GM10248 (cell line): ENCODE measurements around the gene HSD17B11.
"Not testable (repeated sequence)": the region's sequence is repeated elsewhere in the genome, so short reads cannot be mapped to it uniquely, and the experiment has no call there.

Experiments
- CTCF ChIA-PET: fragments of 300-600 bp; sonication (Branson Sonifier 250); formaldehyde crosslinking; extraction: SDS; loops from one replicate; lab custom pipeline; 2021; ENCODE audit warnings: antibody characterized with exemption; lab: Yijun Ruan, JAX
- POLR2A ChIA-PET: fragments of 350-650 bp; sonication (Branson Sonifier 250); formaldehyde crosslinking; extraction: SDS; loops from one replicate; lab custom pipeline; 2020; ENCODE audit warnings: antibody characterized with exemption; lab: Yijun Ruan, JAX
- DNase-seq: peaks from one replicate; pipeline ENCODE4 v3.0.0; 2012; ENCODE audit errors: extremely low spot score
- CTCF ChIP-seq: IDR thresholded peaks from 2 replicates; pipeline ENCODE4 v1.5.1; 2012; ENCODE audit warnings: mild to moderate bottlenecking, low read depth; ENCODE audit errors: extremely low read depth, missing control alignments, control extremely low read depth

The HSD17B11 gene

GRCh38 chr4:87345139-87345538 is 45.8 kb downstream of the HSD17B11 start:
- no peak for DNase-seq
- CTCF ChIA-PET = no interaction called here
- TF ChIP-seq CTCF = no peak
- POLR2A ChIA-PET = no interaction called here

GRCh38 chr4:87342872-87343271 is 48.1 kb downstream of the HSD17B11 start:
- TF ChIP-seq CTCF = no peak
- POLR2A ChIA-PET = no interaction called here
- no peak for DNase-seq
- CTCF ChIA-PET = interaction anchor here (1.0 to 1.3 kb wide), 2 partner anchors 33 to 122 kb away, joined by 3 to 4 read pairs; no protein-coding TSS in a partner anchor

- CTCF ChIA-PET = interaction anchor here (1.0 to 1.3 kb wide), 3 partner anchors 11 to 123 kb away, joined by 3 to 4 read pairs (median 3); no protein-coding TSS in a partner anchor
- POLR2A ChIA-PET, DNase-seq: not testable (repeated sequence)
Observed at GRCh38 chr4:87341954-87342635, 48.9 kb downstream of the HSD17B11 start.

- CTCF ChIA-PET = interaction anchor here (0.9 to 2.7 kb wide), 5 partner anchors 14 to 75 kb away, joined by 3 to 14 read pairs (median 4); no protein-coding TSS in a partner anchor
- no peak for DNase-seq
- no peak for TF ChIP-seq CTCF
- POLR2A ChIA-PET = no interaction called here
Observed at GRCh38 chr4:87339440-87339839, 51.5 kb downstream of the HSD17B11 start.

GRCh38 chr4:87337361-87337760 is 53.6 kb downstream of the HSD17B11 start:
- no peak for TF ChIP-seq CTCF
- POLR2A ChIA-PET = no interaction called here
- no peak for DNase-seq
- CTCF ChIA-PET = interaction anchor here (0.6 kb wide), 1 partner anchor 9 kb away, joined by 3 read pairs; no protein-coding TSS in a partner anchor

GRCh38 chr4:87333267-87333666 is 57.7 kb downstream of the HSD17B11 start:
- ChIA-PET POLR2A (no interaction called here), CTCF (interaction anchor here (0.8 to 1.2 kb wide), 3 partner anchors 30 to 183 kb away, joined by 3 read pairs; no protein-coding TSS in a partner anchor)
- TF ChIP-seq CTCF = no peak
- DNase-seq = no peak

GRCh38 chr4:87330761-87331160 is 60.2 kb downstream of the HSD17B11 start:
- no peak for DNase-seq
- ChIA-PET CTCF (interaction anchor here (1.0 to 1.5 kb wide), 2 partner anchors 22 to 180 kb away, joined by 3 read pairs; no protein-coding TSS in a partner anchor), POLR2A (no interaction called here)
- no peak for TF ChIP-seq CTCF
